ENCODE data around the gene NFIA. TPM values are rescaled to one million over a fixed set of nuclear protein-coding genes. Genes with fewer than 3 reads are reported as not detected.

NFIA gene
- total and polyA plus RNA-seq, 12 donors = 11.2 to 117 (median 92.5) TPM

DNA sequence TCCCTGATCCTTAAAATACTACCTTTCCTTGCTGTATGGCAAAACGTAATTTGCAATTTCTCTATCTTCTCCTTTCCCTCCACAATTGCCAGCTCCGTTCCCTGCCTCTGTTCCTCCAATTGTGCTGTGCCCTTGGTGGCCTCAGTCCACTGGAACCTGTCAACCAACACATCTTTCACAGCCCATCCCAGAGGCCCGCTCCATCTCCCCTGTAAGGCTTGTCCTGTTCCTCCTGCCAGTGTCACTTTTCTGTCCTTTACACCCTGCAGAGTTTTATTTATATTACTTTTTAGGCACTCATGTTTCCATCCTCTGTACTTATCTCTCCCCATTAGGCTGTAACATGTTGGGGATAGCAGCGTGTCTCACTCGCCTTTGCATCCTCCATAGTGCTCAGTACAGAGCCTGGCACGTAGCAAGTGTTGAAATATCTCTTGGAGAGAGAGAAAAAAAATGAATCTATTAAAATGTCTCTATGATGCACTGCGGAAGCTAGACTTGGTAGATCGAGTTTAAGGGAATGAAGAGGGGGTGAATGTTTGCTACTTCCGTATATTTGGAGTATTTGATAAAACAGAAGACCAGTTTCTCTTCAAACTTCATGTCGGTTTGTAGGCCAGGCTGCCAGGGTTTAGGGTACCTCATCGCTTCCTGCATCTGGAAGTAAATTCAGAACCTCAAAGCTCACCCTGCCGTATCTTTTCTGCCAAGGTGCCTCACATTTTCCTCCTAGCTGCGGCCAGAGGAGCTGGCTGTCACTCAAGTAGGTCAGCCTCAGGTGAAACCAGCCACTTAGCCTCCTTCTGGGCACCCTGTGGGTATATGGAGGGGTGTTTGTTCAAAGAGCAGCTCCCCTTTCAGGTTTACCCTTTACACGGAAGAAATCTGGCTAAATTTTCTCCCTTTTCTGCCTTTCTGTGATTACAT, 338.8 kb downstream of the NFIA start:
- TF ChIP-seq, protein P1, sequence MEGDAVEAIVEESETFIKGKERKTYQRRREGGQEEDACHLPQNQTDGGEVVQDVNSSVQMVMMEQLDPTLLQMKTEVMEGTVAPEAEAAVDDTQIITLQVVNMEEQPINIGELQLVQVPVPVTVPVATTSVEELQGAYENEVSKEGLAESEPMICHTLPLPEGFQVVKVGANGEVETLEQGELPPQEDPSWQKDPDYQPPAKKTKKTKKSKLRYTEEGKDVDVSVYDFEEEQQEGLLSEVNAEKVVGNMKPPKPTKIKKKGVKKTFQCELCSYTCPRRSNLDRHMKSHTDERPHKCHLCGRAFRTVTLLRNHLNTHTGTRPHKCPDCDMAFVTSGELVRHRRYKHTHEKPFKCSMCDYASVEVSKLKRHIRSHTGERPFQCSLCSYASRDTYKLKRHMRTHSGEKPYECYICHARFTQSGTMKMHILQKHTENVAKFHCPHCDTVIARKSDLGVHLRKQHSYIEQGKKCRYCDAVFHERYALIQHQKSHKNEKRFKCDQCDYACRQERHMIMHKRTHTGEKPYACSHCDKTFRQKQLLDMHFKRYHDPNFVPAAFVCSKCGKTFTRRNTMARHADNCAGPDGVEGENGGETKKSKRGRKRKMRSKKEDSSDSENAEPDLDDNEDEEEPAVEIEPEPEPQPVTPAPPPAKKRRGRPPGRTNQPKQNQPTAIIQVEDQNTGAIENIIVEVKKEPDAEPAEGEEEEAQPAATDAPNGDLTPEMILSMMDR (IDR thresholded peaks at IDR 0.05) = no peak
- 52 to 63% methylated on average over 14 of the region's 14 CpGs for WGBS, 2 donors
- Histone ChIP-seq H3K9me3 (no peaks in the 10 kb centered on the region), H3K4me1 (peaks cover under 1 to 50% (median 39%) of the 10 kb centered on the region in 9 donors), H3K27me3 (no peaks in the 10 kb centered on the region), H3K36me3 (peaks cover 0 to 32% (median 0%) of the 10 kb centered on the region in 9 donors), H3K4me3 (no peak overlapping the region), H3K27ac (peak overlapping the region in 3 of 10 donors; percentile 5 to 61 (median 28))
- intact Hi-C loops (cut with DNase I) = no loop called here
- peak in 7 of 8 donors; percentile 49 to 95 (median 66) for ATAC-seq
- DNase-seq = peak in 1 of 2 donors; percentile 42

DNA sequence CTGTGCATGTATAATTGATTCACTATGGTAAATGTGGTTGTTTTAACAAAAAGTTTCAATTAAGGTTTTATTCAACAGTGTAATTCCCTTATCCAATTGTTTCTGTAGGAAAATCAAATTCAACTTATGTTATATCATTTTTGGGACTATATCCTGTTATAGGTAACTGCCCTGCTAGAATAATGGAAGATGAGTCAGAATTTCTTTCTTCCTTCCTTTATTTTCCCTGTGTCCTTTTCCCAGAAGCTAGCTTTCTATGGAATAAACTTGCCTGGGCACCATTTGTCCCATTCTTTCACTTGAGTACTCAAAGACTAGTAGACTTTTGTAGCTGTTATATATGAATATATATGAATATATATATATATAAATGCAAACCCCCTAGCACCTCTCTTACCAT, 341.3 kb downstream of the NFIA start:
- ATAC-seq (no peak), DNase-seq (no peak)
- Histone ChIP-seq H3K4me1 (peaks cover 5 to 61% (median 52%) of the 10 kb centered on the region in 9 donors), H3K27me3 (no peaks in the 10 kb centered on the region), H3K4me3 (no peak overlapping the region), H3K9me3 (no peaks in the 10 kb centered on the region), H3K36me3 (peaks cover 0 to 13% (median 0%) of the 10 kb centered on the region in 9 donors), H3K27ac (no peak overlapping the region)
- intact Hi-C loops (cut with DNase I) = no loop called here
- TF ChIP-seq, protein P1 (IDR thresholded peaks at IDR 0.05) = no peak

DNA sequence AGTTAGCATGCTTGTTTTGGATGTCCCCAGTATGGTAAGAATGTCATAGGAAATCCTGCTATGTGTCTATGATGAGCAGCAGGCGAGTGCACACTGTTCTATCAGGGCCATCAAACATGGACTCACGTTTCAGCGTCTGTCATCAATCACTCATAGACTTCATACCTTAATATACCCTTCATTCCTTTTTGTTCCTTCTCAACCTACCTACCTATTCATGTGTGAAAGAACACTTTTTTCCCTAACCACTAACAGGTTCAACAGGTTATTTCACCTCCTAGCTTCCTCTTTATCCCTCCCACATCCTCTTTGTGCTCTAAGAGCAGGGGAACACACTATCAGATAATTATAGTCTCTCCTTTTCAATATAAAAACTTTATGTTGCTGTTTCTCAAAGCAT, 342.0 kb downstream of the NFIA start:
- H3K27ac ChIP-seq = peak overlapping the region in 3 of 10 donors; percentile 27 to 68 (median 48)
- H3K4me3 ChIP-seq = no peak overlapping the region
- TF ChIP-seq, protein P1 (IDR thresholded peaks at IDR 0.05) = no peak
- H3K4me1 ChIP-seq = peaks cover 5 to 57% (median 45%) of the 10 kb centered on the region in 9 donors
- H3K27me3 ChIP-seq = no peaks in the 10 kb centered on the region
- WGBS, 2 donors = 81 to 82% methylated on average over 3 of the region's 3 CpGs
- intact Hi-C loops (cut with DNase I) = no loop called here
- DNase-seq = no peak
- no peak for ATAC-seq
- H3K9me3 ChIP-seq = no peaks in the 10 kb centered on the region
- peaks cover 0 to 13% (median 0%) of the 10 kb centered on the region in 9 donors for H3K36me3 ChIP-seq

DNA sequence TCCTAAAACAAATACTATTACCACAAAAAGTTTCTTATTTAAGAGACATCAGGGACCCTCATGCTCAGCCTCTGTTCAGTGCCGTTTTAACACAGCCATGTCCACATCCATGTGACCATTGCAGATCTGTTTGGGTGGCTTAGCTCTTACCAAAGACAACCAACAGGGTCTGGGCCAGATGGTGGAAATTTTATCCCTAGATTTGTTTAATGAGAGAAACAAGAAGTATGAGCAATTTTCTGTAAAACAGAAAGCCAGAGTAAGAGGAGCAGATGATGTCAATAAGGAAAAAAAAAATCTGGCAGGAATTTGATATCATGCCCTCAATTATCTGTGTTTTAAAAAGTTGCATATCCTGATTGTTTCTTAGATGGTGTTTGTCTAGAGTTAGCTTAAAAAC, 342.7 kb downstream of the NFIA start:
- intact Hi-C loops (cut with DNase I) = no loop called here
- ATAC-seq = no peak
- no peaks in the 10 kb centered on the region for H3K27me3 ChIP-seq
- 75 to 80% methylated on average over 1 of the region's 1 CpG for WGBS, 2 donors
- H3K4me3 ChIP-seq = no peak overlapping the region
- H3K4me1 ChIP-seq = peaks cover 5 to 50% (median 41%) of the 10 kb centered on the region in 9 donors
- H3K9me3 ChIP-seq = no peaks in the 10 kb centered on the region
- TF ChIP-seq, protein P1 (IDR thresholded peaks at IDR 0.05) = no peak
- H3K36me3 ChIP-seq = peaks cover 0 to 13% (median 0%) of the 10 kb centered on the region in 9 donors
- DNase-seq = no peak
- peak overlapping the region in 4 of 10 donors; percentile 23 to 68 (median 38) for H3K27ac ChIP-seq
